Testis (tissue), 2 donors: ENCODE data around the gene CACNA2D3.

ENCODE experiments used
- CTCF ChIP-seq, 3 experiments: fragments of 450-650 bp in 2 of 3; fragments of 200-600 bp in 1 of 3; sonication (generic) in 1 of 3; IDR thresholded peaks; one replicate each; pipeline ENCODE4 v1.5.1; 2016 to 2019; ENCODE audit warnings: antibody characterized with exemption in 3 of 3, mild to moderate bottlenecking in 2 of 3, moderate library complexity in 1 of 3
- POLR2A ChIP-seq: fragments of 450-650 bp; IDR thresholded peaks from one replicate; pipeline ENCODE4 v1.6.1; 2017; ENCODE audit warnings: antibody characterized with exemption, mild to moderate bottlenecking, moderate library complexity

- TF ChIP-seq CTCF (IDR thresholded peaks at IDR 0.05) (no peak), POLR2A (no peak)
These were observed 321.3 kb downstream of the CACNA2D3 start for GRCh38 chr3:54443561-54444161.
